Measurements from ENCODE around the gene UGP2.

Gene UGP2

DNA sequence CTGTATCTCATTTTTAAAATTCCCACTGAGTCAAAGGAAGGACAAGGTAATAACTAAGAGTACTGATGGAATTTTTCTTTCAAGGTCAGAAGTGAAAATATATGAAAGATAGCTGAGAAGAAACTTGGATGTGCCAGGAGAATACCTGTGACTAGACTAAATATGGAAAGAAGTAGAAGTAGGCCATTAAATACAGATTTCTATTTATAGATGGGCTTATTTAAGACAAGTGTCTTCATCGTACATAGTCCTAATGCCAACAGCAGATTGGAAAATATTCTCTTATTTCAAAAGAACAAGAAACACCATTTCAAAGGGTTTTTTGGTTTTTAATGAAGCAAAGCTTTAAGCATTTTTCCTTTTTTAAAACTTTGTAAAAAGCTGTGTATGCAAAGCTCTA lies 22.0 kb downstream of the UGP2 start:
- DNase-seq (ENCODE audit: low read depth, low spot score) = no peak

DNA sequence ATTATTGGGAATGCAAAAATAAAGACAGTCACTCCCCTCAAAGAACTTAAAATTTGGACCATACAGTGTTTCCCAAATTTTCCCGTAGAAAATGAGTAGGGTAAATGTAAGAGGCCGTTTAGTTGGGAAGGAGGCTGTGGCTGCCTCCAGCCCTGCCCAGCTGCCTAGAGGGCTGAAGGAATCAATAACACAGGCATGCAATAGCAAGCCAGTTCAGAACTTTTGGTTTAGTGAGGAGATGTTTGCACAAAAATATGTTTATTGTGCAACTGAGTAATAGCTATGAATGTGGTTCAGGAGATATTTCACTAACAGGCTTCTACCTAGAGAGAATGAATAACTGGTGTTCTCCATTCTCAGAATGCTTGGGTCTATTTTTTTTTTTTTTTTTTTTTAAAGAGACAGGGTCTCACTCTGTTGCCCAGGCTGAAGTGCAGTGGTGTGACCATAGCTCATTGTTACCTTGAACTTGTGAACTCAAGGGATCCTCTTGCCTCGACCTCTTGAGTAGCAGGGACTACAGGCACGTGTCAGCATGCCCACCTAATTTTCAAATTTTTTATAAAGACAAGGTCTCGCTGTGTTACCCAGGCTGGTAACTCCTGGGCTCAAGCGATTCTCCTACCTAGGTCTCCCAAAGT lies 23.6 kb downstream of the UGP2 start:
- no peak for DNase-seq (ENCODE audit: low read depth, low spot score)

DNA sequence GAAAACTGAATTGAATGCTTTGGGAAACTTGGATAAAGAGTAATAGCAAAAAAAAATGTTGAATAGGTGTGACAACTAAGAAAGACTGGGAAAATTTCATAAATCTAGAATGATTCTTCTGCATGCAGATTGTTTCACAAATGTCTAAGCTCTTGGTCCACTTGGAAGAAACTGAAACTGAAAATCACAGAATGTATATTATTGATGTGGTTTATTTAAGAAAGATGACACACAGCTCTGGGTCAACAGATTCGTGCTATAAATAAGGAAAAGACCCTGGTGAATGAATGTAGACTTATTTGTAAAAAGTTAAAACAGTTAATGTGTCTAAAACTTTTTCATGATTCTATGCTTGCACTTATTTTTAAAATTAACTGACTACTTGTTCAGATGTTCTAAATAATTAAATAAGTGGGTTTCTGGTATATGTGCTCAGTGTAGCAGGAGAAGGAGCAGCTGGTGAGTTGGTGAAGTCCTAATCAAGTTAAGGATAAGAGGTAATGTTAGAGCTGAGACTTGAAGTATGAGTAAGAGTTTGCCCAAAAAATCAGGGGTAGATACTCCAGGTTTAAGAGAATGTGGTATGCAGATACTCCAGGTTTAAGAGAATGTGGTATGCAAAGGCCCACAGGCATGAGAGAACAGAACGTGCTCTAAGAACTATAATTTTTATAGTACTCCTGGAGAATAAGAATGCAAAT lies 24.5 kb downstream of the UGP2 start:
- no peak for DNase-seq (ENCODE audit: low read depth, low spot score)

DNA sequence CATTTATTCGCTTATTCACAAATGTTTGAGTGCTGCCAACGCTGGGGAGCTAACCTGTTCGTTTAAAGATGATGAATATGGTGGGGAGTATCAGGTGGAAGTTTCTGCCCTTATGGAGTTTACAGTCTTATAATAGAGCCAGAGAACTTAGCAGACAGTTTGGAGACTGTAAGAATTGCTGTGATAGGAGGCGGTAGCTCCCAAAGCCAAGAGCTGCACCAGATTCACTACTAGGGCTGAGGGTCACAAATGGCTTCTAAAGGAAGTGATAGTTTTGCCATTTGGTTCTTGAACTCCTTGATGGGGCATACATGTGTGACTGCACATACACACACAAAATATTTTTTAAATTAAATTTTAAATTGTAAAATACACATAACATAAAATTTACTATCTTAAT lies 29.0 kb downstream of the UGP2 start:
- DNase-seq (ENCODE audit: low read depth, low spot score) = no peak

DNA sequence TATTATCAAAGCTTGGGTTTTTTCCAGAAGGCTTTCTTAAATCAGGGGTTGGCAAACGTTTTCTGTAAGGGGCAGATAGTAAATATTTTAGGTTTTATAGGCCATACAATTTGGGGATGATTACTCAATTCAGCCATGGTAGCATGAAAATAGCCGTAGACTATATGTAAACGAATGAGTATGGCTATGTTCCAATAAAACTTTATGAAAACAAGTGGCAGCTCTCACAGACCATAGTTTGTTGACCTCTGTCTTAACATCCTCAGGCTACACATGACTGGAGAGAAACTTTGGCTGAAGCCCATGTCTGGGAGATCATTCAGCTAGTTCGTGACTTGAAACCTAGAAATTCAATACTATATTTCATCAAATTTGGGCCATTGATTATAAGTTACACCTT lies 30.2 kb downstream of the UGP2 start:
- no peak for DNase-seq (ENCODE audit: low read depth, low spot score)

DNA sequence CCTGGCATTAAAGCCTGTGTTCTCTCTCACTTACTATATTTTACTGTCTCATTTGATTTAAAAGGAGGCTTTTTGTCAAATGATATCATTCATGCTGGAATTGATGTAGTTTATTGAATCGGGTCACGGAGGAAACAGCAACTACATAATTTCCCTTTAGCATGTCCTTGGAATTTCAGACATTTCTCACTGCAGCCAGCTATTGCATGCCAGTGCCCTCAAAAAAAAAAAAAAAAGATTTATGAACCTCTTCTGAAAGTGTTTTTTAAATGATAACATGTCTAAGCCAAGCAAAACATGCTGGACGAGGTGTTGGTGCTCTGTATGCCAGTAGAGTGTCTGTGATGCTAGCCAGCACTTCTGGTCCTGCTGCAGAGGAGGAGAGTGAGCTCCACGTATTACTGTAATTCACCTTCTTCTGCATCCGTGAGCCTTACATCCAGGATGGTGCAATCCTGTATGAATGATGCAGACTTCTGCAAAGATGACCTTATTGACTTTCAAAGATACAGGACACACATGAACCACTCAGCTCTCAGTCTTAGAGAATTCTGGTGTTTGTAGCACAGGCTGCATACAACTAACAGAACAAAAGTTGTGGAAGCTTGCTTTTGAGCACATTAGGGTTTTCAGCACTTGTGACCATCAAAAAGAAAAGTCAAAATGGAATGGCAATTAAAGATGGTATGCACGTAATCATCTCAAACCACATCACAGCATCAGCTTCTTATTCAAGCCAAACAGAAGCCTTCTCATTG lies 31.1 kb downstream of the UGP2 start:
- no peak for DNase-seq (ENCODE audit: low read depth, low spot score)

DNA sequence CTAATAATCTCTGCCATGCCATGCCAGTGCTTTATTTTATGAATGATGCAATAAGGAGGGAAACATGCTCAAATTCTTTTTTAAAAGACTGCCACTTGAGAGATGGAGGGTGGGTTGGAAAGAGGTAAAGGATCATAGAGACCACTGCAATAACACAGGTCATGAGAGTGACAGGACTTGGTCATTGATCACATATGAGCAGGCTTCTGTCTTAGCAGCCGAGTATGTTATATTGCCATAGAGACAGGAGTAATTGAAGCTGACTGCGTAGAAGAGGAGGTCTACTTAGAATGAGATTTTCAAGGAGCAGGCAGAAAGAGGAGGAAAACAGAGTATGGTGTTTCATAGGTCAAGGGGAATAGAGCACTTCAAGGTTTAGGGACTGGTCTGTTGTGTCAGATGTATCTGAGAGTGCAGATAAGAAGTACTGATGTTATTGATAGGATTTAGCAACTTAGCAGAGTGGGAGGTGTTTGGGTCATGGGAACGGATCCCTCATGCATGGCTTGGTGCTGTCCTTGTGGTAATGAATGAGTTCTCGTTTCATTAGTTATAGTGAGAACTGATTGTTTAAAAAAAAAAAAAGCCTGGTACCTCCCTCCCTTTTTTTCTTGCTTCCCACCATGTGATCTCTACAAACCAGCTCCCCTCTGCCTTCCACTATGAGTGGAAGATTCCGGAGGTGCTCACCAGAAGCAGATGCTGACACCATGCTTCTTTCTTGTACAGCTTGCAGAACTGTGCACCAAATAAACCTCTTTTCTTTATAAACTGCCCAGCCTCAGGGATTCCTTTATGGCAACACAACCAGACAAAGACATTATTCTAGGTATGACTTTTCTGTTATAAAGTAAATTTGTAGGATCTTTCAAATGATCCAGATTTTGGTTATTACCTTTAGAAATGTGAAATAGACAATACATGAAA lies 32.8 kb downstream of the UGP2 start:
- no peak for DNase-seq (ENCODE audit: low read depth, low spot score)

DNA sequence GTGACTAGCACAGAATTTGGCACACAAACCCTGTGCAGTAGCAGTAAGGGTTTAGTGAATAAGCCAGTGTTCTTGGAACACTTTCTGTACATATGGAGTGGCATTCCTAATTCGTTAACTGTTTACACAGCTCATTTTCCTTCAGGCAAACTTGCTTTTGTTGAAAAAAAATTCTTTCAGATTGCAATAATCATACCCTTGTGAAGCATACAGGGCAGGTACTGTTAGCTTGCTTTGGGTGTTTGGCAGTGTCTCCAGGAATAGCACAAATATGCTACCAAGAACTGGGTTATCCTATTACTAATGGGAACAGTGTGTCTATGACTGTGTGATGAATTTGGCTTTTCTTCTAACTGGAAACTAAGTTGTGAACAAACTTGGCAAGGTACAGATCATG lies 33.4 kb downstream of the UGP2 start:
- DNase-seq (ENCODE audit: low read depth, low spot score) = no peak

DNA sequence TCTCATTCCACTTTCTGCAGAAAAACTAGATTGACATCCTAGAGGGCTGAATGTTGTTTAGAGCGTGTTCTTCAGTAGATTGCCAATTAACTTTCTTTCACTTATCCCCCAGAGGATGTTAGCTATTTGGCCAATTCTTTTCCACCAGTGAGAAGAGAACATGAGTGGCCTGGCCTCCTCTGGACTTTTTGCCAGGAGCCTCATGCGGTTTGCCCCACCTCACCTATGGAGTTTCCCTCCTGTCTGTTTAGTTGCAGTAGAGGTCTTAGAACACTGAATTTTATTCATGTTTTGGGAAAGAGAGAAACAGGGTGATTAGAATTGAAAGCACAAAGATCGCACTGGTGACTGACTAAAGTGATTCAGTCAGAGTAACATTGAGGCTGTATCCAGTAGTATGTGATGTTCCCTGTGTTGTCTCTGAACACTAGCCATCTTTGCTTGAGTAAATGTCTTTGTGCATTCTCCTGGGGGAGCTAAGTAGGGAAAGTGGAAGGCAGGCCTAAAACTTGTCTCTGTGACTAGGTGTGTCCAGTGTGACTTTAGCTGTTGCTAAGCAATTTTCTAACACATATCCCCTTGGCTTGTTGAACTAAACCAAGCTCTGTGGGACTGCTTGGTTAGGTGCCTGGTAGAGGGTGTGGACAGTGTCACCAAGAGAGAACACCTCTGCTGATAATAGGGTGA lies 34.0 kb downstream of the UGP2 start:
- DNase-seq (ENCODE audit: low read depth, low spot score) = no peak

DNA sequence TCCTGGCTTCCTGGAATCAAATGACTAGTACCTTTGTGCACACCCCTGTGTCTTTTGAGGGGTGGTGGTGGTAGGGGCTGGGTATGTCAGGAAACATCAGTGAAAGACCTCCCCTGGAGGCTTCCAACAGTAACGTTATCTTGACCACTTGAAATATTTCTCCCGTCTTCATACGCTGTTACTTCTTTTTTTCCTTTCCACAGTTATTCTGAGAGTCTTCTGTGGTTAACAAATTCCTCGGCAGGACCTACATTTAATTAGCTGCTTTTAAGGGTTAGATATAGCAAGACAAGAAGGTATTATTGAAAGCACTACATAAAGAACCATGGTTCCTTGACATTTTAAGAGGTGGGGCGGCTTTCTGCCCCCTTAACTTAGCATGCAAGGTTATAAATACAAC lies 34.6 kb downstream of the UGP2 start:
- DNase-seq (ENCODE audit: low read depth, low spot score) = no peak

DNA sequence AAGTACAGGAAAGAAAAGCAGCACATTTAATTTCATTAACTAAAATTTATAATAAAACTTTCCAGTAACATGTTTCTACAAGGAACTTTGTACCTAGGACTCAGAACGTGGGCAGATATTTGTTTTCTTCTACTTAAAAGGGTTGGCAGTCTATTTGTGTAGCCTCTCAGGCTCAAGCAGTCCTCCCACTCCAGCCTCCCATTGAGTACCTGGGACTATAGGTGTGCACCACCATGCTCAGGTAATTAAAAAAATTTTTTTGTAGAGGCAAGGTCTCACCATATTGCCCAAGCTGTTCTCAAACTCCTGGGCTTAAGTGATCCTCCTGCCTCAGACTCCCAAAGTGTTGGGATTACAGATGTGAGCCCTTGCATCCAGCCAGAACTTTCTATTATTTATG lies 36.8 kb downstream of the UGP2 start:
- no peak for DNase-seq (ENCODE audit: low read depth, low spot score)

DNA sequence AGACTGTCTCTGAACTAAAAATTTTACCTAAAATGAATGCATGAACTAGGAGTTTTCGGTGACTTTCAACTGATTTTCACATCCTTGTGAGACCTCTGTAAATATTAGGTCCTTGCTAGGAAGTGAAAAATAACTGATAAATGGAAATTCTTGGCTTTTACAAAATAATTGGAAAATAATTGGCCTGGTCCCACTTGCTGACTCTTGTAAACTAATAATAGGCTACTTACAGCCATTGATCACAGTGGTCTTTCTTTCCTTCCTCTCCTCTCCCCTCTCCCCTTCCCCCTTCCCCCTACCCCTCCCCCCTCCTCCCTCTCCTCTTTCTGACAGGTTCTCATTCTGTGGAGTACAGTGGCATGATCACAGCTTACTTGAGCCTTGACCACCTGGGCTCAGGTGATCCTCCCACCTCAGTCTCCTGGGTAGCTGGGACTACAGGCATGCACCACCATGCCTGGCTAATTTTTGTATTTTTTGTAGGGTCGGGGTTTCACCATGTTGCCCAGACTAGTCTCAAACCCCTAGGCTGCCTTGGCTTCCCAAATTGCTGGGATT lies 38.3 kb downstream of the UGP2 start:
- DNase-seq (ENCODE audit: low read depth, low spot score) = no peak

DNA sequence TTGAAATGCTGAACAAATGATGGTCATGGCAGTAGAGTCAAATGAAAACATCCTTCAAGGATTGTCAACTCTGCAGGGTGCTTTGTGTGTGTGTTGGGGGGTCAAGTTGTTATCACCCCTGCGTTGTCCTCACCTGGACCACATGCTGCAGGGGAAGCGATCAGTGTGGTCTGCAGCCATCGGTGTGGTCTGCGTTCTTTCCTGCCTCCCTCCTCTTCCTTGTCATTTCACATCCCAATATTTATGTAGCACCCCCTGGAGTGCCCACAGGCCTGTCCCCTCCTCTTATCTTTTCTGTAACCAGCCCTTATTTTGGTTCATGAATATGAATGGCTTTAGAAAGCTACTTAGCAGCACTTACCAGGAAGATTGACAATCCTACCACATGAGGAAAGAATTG lies 38.9 kb downstream of the UGP2 start:
- no peak for DNase-seq (ENCODE audit: low read depth, low spot score)

DNA sequence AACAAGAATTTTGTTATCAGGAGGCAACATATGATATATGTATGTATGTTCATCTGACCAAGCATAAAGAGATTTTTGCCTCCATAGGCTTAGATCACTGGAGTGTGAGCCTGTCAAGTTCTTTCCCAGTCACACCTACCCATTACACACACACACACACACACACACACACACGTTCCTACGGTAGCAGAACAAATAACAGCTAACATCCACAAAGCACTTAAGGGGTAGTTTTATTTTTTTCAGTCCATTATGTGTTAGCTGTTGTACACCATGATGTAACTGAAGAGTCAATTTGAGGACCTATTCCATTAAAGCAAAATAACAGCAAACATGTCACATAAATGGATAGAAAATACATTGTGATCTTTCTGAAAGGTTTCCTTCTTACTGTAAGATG lies 39.5 kb downstream of the UGP2 start:
- no peak for DNase-seq (ENCODE audit: low read depth, low spot score)

DNA sequence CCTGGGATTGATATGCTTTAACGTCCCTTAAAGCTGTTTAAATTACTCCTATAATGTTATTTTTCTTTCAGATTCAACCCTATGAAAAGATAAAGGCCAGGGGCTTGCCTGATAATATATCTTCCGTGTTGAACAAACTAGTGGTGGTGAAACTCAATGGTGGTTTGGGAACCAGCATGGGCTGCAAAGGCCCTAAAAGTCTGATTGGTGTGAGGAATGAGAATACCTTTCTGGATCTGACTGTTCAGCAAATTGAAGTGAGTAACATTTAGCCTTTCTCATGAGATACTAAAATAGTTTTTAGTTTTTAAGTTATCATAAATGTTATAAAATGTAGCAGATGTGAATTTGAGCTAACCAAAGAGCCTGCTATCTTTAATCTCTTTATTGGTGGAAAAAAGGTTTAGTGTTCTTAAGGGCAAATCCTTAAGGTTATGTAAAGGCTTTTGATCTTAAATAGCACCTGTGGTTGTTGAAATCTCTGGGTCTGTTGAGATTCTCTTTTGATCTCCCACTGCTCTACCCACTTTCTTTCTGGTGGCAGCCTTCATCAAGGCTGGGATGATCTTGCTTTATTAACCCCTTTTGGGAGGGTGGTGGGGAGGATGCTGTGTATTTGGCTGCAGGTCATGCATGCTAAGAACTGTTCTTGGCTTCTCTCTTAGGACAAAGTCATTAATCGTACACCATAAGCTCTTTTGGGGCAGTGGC lies 40.9 kb downstream of the UGP2 start:
- no peak for DNase-seq (ENCODE audit: low read depth, low spot score)

DNA sequence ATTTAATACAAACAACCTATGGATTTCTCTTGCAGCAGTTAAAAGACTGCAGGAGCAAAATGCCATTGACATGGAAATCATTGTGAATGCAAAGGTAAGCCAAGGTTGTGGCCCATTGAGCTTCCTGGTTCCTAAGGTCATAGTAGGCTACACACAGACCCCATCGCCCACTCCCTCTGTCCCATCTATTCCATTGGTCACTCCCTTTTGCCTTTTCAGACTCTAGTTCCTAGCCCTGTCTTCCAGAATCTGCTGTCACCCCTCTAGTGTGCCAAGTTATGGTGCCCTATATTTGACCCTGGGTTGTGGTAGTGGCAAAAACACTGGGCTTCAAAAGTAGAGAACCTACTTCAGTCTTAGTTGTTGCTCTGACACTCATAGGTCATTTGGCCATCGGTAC lies 44.7 kb downstream of the UGP2 start:
- DNase-seq (ENCODE audit: low read depth, low spot score) = no peak

DNA sequence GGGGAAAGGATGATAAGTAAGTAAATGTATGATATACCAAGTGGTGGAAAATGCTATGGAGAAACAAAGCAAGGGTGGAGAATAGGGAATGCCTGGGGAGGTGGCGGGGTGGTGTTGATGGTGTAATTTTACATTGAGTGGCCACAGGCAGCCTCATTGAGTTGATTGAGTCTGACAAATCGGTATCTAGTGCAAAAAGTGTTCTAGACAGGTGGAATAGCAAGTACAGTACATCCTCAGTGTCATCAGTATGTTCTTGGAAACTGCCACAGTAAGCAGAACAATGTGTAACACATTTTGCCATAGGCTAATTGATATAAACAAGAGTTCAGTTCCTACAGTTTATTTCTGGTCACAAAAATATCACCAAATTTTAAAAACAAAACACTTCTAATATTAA lies 46.4 kb downstream of the UGP2 start:
- no peak for DNase-seq (ENCODE audit: low read depth, low spot score)

DNA sequence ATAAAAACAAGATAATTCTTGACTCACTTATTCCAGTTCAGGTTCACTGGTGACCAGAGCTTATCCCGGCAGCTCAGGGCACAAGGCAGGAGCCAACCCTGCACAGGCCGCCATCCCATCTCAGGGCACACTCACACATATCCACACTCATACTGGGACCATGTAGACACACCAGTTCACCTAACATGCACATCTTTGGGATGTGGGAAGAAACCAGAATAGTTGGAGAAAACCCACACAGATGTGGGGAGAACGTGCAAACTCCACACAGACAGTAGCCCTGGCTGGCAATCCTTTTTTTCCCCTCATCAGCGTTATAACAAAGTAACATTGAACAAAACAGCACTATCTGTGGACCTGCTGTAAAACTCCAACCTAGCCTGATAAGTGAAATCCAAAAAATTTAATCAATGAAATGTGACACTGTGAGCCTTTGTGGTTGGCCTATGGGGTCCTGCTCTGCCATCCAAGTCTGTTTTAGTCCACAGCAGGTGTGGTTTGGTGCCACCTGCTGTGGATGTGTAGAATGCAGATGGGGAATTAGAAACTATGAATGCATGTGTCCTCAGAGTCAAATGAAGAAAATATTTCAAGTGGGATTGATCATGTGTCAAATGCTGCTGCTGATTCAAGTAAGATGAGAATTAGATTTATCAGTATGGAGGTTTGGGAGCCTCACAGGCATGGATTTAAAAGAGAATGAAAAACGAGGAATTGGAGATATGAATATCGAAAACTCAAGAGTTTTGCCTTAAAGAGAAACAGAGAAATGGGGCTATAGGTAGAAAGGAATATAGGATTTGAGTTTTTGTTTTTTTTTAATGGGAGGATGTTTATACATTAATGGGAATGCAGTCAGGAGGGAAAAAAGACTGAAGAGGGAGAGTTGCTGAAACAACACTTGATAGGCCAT lies 47.0 kb downstream of the UGP2 start:
- DNase-seq (ENCODE audit: low read depth, low spot score) = no peak

DNA sequence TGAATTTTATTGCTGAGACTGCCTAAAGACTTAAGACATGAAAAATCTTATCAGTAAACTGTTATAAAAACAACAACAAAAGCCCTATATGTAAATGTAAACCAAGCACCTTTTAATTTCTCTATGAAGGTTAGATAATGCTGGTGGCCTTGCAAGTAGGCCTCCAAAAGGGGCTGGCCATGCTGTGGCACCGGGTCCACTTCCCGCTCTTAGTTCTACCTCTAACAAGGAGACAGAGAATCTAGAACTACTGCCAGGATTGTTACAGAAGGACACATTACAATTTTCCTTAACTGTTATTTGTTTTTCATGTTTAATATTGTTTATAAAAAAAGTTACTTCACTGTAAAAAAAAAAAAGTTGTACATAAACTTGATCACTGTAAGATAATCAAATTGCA lies 49.0 kb downstream of the UGP2 start:
- DNase-seq (ENCODE audit: low read depth, low spot score) = no peak

All from activated naive CD8-positive, alpha-beta T cell treated with anti-CD3 and anti-CD28 coated beads, Interleukin-2, amount 50 U/mL, for 16 hours (primary cell).